Activated T-helper 9 cell treated with anti-CD3 and anti-CD28 coated beads, Interleukin-2, amount 50 U/mL, for 16 hours (primary cell): ENCODE data around the gene S100A1.
"Not testable (repeated sequence)": the region's sequence is repeated elsewhere in the genome, so short reads cannot be mapped to it uniquely, and the experiment has no call there.

Source experiments
- DNase-seq: peaks from one replicate; pipeline ENCODE4 v3.0.0-alpha.2; 2020; ENCODE audit warnings: low read depth

The S100A1 gene

GRCh38 chr1:153631047-153632022 is 3.1 kb downstream of the S100A1 start:
- DNase-seq = no peak

DNA sequence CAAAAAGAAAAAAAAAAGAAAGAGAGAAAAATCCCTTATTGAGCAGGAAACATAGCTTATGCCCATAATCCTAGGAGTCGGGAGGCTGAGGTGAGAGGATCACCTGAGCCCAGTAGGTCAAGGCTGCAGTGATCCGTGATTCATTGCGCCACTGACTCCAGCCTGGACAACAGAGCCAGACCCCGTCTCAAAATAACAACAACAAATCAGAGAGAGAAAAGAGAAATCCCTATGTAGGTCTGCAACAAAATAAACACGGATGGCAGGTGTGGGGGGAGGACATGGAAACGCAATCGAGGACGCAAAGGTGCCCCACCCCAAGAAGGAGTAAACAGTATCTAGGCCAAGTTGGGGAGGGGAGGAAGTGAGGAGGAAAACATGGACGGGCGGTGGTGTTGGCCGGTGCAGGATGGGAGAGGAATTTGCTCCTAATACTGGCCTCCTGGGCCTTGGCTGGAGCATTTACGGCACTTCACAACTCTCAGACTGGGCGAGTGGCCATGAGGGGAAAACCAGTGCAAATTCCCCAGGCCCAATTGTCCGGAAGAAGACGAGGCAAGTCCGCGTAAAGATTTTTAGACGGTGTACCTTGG is 5.0 kb downstream of the S100A1 start:
- no peak for DNase-seq

DNA sequence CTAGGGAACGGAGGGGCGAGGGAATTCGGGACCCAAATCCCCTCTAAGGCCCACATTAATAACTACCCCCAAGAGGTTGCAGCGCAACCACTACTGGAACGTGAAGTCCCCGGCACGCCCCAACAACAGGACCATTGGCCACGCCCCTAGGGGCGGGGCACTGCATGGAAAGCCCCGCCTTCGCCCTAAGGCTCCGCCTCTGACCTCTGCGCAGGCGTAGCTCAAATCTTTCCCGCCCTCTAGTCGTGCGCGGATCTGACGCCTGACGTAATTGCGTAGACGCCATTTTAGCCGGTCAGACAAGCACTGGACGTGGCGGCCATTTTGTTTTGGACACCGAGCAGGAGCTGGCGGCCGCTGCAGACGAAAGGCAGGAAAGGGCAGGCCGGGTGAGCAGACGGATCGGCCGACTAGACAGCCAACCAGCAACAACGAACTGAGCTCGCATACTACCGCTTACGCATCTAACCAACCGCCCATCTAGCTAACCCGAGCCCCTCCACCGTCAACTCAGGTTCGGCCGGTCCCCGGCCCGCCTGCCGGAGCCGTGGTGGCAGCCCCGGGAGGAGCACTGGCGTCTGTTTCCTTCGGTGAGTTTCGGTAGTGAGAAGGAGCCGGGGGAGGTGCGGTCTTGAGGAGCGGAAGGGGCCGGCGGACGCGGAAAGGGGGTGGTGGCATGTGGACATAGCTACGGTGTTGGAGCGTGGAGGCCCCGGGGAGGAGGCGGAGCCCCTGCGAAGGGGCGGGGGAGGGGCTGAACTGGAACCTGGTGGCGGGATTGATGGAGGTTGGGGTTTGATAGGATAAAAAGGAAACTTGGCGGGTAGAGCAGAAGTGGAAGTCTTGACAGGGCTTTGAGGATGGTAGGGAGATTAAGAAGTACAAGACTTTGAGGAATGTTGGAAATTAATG is 5.8 kb downstream of the S100A1 start, which contains the start of gene CHTOP:
CHTOP (plus strand) TSS at position 313 of the 912 bp plus-strand sequence. CDS start 2,523 bp downstream, outside the sequence.
- peak; percentile 93 for DNase-seq

DNA sequence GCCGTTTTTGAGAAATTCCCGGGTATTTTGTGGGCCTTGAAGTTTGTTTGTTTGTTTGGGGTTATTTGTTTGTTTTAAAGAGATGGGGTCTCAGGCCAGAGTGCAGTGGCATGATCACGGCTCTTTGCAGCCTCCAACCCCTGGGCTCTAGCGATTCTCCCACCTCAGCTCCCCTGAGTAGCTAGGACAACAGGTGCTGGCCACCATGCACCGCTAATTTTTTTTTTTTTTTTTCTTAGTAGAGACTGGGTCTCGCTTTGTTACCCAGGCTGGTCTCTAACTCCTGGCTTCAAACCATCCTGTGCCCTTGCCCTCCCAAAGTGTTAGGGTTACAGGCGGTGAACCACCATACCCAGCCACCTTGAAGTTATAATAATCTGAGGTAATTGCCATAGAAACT is 7.6 kb downstream of the S100A1 start:
- DNase-seq = no peak

DNA sequence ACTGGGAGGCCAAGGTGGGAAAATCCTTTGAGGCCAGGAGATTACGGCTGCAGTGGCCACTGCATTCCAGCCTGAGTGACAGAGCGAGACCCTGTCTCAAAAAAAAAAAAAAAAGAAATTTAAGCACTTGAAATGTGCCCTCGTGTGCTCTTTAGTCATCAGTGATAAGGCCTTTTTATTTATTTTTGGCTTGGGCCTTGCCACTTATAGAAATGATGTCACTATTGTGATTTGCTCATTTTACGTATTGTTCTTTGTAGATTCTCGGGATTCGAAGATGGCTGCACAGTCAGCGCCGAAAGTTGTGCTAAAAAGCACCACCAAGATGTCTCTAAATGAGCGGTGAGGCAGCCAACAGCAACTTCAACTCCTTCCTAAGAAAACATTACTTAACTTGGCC is 8.1 kb downstream of the S100A1 start:
- DNase-seq = no peak

GRCh38 chr1:153638261-153638660 is 10.0 kb downstream of the S100A1 start:
- DNase-seq = no peak

GRCh38 chr1:153639280-153639679 is 11.0 kb downstream of the S100A1 start:
- no peak for DNase-seq

DNA sequence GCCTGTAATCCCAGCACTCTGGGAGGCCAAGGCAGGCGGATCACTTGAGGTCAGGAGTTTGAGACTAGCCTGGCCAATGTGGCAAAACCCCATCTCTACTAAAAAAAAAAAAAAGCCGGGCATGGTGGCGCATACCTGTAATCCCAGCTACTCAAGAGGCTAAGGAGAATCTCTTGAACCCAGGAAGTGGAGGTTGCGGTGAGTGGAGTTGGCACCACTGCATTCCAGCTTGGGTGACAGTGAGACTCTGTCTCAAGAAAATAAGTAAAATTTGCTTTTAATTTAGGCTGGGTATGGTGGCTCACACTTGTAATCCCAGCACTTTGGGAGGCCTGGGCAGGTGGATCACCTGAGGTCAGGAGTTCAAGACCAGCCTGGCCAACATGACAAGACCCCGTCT is 12.0 kb downstream of the S100A1 start:
- DNase-seq = not testable (repeated sequence)

DNA sequence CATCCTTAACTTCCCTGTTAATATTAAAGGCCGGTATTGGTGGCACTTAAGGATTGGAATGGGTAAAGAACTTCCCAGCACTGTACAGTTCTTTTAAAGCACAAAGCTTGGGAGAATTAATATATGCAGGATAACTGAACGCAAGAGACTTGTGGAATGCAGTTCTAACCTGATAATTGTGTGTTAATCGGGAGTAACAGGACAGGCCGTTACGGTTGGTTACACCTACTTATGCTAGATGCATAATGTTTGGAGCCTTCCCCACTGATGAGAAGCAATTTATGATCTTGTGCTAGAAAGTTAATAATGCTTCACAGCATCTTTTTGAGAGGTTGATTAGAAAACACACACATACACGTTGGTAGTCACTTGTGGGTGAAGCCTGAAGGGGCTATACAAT is 12.6 kb downstream of the S100A1 start:
- no peak for DNase-seq

DNA sequence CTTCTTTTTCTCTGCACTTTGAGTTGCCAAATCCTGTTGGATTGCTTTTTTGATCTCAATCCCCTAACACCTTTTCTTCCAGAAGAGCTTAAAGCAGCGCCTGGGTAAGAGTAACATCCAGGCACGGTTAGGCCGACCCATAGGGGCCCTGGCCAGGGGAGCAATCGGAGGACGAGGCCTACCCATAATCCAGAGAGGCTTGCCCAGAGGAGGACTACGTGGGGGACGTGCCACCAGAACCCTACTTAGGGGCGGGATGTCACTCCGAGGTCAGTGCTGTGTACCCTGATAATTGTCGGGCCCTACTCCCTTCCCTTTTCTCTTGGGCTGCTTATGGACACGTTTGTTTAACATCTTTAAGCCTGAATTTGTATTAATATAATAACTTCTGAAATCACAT is 13.9 kb downstream of the S100A1 start:
- DNase-seq = no peak

DNA sequence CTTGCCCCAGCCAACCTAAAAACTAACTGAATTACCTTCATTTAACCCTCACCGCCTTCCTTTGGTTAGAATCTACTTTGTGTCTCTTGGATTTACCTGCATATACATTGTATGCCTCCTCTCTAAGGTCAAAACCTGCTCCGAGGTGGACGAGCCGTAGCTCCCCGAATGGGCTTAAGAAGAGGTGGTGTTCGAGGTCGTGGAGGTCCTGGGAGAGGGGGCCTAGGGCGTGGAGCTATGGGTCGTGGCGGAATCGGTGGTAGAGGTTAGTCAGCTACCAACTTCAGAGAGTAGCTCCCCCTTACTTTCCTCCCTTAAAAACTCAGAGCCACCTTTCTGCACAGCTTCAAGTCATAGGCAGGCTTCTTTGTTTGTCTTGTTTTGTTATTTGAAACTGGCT is 14.9 kb downstream of the S100A1 start:
- no peak for DNase-seq

DNA sequence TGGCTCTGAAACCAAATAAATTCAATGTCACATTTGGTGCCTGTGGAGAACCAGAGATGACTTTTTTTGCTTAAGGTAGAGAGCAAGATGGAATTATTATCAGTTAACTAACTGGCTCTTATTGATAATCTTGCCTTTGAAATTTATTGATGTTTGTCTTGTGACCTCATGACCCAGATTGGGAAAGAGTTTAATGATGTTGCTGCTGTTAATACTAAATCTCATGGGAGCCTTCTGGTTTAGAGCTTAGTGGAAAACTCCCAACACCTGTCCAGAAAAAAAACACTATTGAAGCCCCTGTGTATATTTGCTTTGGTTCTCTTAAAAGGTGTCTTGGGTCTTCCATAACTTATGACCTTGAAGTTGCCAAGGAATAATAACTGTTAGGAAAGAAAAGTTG is 15.6 kb downstream of the S100A1 start:
- DNase-seq = no peak

DNA sequence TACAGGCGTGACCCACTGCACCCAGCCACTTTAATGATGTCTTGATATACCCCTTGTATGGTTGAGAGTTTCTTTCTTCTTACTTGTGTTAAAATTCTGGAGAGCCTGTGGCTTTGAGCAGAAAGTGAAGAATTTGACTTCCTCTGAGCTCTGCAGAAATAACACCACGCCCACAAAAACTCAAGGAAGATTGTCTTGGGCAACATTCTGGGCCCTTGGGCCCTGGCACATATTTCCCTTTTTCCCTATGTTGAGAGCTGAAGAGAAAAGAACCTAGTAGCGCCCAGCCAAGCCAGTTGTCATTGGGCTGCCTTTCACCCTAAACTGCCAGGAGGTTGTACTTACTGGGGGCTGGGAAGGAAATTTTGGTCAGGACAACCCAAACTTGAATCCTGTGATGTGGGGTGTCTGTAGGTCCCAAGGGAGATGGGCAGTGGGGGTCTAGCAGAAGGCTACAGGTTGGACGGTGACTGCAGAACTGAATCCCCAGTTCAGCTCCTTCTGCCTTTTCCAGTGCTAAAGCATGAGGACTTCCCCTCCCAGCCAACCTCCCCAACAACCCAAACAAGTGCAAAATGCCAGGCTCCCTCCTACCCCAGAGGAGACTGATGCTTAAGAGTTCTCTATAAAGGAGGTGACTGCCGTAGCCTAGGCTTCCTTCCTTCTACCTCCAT is 18.6 kb downstream of the S100A1 start:
- no peak for DNase-seq

DNA sequence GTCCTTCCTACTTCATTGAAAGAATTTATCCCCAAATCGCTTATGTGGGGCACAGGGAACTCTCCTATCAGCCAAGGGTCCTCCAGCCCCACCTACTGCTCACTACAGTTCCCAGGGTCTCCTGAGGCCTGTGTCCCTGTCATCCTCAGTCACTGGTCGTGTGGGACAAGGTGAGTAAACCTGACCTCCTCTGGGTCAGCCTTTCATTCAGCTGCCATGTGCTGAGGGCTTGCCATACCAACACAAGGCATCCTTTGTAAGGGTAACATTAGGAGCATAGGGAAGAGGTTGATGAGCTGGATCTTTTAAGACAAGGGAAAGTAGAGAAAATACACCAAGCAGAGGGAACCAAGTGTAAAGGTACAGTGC is 19.1 kb downstream of the S100A1 start:
- DNase-seq = no peak

DNA sequence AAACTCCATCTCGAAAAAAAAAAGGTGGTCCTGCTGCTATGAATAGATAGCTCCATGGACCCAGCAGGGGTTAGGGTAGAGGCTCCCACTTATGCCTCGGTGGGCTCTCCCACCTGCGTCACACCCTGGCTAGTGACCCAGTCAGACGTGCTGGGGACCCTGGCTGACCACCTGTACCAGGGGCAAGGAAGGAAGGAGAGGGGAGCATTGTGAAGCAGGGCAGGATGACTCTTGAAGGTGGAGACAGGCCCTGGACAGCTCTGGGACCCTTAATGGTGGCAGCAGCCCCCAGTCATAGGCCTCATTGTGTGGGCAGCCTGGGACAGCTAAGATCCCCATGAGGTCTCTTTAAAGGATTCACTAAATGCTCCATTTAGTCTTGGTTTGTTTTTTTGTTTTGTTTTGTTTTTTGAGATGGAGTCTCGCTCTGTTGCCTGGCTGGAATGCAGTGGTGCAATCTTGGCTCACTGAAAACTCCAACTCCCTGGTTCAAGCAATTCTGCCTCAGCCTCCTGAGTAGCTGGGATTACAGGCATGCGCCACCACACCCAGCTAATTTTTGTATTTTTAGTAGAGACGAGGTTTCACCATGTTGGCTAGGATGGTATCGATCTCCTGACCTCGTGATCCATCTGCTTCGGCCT is 19.9 kb downstream of the S100A1 start:
- no peak for DNase-seq

DNA sequence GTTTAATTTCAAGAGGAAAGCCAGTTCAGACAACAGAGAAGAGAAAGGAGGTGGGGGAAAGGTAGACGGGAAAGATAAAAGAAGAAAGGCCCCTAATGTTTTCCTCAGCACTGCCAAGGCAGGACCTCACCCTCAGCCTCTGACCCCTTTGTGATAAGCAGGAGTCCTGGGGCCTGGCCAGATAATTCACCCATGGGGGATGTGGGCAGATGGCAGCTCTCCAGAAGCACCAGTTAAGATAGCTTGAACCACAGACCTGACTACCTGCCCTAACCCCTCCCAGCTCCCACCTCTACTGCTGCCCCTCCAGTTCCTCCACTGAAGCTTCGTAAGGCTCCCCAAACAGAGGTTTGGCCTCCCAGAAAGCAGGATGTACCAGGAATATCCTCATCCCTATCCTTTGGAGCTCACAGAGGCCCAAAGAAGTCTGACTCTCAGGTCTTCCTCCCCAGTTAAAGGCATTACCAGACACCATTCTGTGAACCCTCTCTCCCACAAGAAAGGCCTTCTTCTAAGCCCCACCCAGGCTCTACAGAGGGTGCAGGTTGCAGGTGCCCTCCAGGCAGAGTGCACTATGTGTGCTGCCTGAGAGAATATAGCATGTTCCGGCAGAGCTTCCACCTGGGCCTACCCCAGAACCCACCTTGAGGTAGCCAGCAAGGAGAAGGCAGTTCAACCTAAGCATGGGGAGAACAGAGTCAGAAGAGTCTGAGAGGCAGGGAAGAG is 21.1 kb downstream of the S100A1 start:
- no peak for DNase-seq

GRCh38 chr1:153649863-153650235 is 21.6 kb downstream of the S100A1 start:
- DNase-seq = no peak

DNA sequence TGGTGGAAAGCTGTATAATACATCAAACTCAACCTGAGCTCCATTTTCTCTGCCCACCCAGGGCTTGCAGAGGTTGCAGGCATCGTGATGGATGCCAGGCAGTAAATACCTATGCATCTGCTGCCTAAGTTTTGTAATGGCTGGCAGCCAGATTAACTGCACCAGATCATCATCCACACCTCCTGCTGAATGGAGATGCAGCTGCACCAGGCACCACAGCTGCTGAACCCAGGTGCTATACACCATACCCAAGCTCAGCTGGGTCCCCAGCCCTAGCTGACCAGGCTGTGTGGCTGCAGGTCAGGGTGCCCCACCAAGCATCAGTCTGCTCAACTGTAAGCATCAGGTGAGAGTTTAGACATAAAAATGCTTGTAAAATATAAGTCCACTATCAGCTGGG is 23.5 kb downstream of the S100A1 start:
- DNase-seq = no peak

- no peak for DNase-seq
These were observed 24.7 kb downstream of the S100A1 start for GRCh38 chr1:153652805-153653500.

- DNase-seq = no peak
These were observed 27.1 kb downstream of the S100A1 start for GRCh38 chr1:153655333-153655732.
